DND-41 (cell line): Measurements from ENCODE around the gene EFCAB11.

Experiments used
- ATAC-seq: fragments of 200-7000 bp; cut with Tn5 transposase; 3 replicates; pipeline ENCODE4 v1.9.1; 2021; ENCODE audit warnings: low read depth; ENCODE audit not compliant: insufficient read depth
- DNase-seq: peaks from one replicate; pipeline ENCODE4 v3.0.0-alpha.2; 2020
- H2AFZ ChIP-seq: 2 replicates; pipeline ENCODE4 v1.6.0; 2012; ENCODE audit warnings: low read depth, low read length
- H3K27ac ChIP-seq: 2 replicates; pipeline ENCODE4 v1.5.1; 2012; ENCODE audit warnings: low read length, inconsistent platforms
- H3K27me3 ChIP-seq: fragments of 200-600 bp; sonication (generic); 2 replicates; pipeline ENCODE4 v1.6.0; 2012; ENCODE audit warnings: low read length, mild to moderate bottlenecking, inconsistent platforms; ENCODE audit not compliant: insufficient read depth, poor library complexity
- H3K36me3 ChIP-seq: 2 replicates; pipeline ENCODE4 v1.5.1; 2012; ENCODE audit warnings: low read length, inconsistent platforms; ENCODE audit not compliant: insufficient read depth
- H3K4me1 ChIP-seq: 2 replicates; pipeline ENCODE4 v1.5.1; 2012; ENCODE audit warnings: mild to moderate bottlenecking, low read length; ENCODE audit not compliant: insufficient read depth
- H3K4me2 ChIP-seq: 2 replicates; pipeline ENCODE4 v1.6.0; 2012; ENCODE audit warnings: mild to moderate bottlenecking, moderate library complexity, low read length, inconsistent platforms; ENCODE audit not compliant: insufficient read depth
- H3K4me3 ChIP-seq, 2 experiments: fragments of 200-600 bp in 1 of 2; shearing (Covaris generic) in 1 of 2; 2 replicates each; pipeline ENCODE4 v1.5.1; 2012 to 2016; ENCODE audit warnings: inconsistent platforms in 2 of 2, low read length in 2 of 2, mild to moderate bottlenecking in 2 of 2, low read depth in 1 of 2, moderate library complexity in 1 of 2
- H3K79me2 ChIP-seq: 2 replicates; pipeline ENCODE4 v1.6.0; 2012; ENCODE audit warnings: low read length, inconsistent platforms; ENCODE audit not compliant: insufficient read depth
- H3K9ac ChIP-seq: 2 replicates; pipeline ENCODE4 v1.6.0; 2012; ENCODE audit warnings: low read depth, mild to moderate bottlenecking, inconsistent platforms, low read length, moderate library complexity
- H3K9me3 ChIP-seq: 2 replicates; pipeline ENCODE4 v1.5.1; 2012; ENCODE audit warnings: low read length, moderate library complexity, mild to moderate bottlenecking, inconsistent platforms; ENCODE audit not compliant: insufficient read depth, severe bottlenecking
- H4K20me1 ChIP-seq: 2 replicates; pipeline ENCODE4 v1.6.0; 2012; ENCODE audit warnings: low read length; ENCODE audit not compliant: insufficient read depth
- CTCF ChIP-seq: IDR thresholded peaks from 2 replicates; pipeline ENCODE4 v1.5.1; 2012; ENCODE audit warnings: borderline replicate concordance, low read length, moderate library complexity, mild to moderate bottlenecking; ENCODE audit not compliant: poor library complexity, severe bottlenecking; ENCODE audit errors: extremely low read depth
- EZH2 ChIP-seq: IDR thresholded peaks from 3 replicates; pipeline ENCODE4 v1.6.1; 2012; ENCODE audit warnings: borderline replicate concordance, low read depth, mild to moderate bottlenecking, moderate library complexity, low read length, inconsistent platforms; ENCODE audit not compliant: severe bottlenecking

The EFCAB11 gene

GRCh38 chr14:89866458-89866857 is 88.1 kb downstream of the EFCAB11 start:
- no peaks in the 10 kb centered on the region for H3K27me3 ChIP-seq
- H3K79me2 ChIP-seq, result no peaks in the 10 kb centered on the region
- TF ChIP-seq CTCF (no peak), EZH2 (no peak)
- H4K20me1 ChIP-seq, result no peaks in the 10 kb centered on the region
- no peak overlapping the region for H3K9ac ChIP-seq
- no peak for DNase-seq
- ATAC-seq, result no peak
- no peaks in the 10 kb centered on the region for H3K4me1 ChIP-seq
- no peak overlapping the region for H3K4me2 ChIP-seq
- no peak overlapping the region for H2AFZ ChIP-seq
- no peak overlapping the region for H3K27ac ChIP-seq
- no peak overlapping the region for H3K4me3 ChIP-seq
- no peaks in the 10 kb centered on the region for H3K36me3 ChIP-seq
- H3K9me3 ChIP-seq, result peaks cover 9% of the 10 kb centered on the region

GRCh38 chr14:89865153-89865552 is 89.4 kb downstream of the EFCAB11 start:
- TF ChIP-seq EZH2 (no peak), CTCF (no peak)
- DNase-seq (no peak), ATAC-seq (no peak)
- H3K27me3 ChIP-seq, result no peaks in the 10 kb centered on the region
- peaks cover 9% of the 10 kb centered on the region for H3K9me3 ChIP-seq
- H3K4me3 ChIP-seq, result no peak overlapping the region
- H3K4me1 ChIP-seq, result no peaks in the 10 kb centered on the region
- no peaks in the 10 kb centered on the region for H3K36me3 ChIP-seq
- H2AFZ ChIP-seq, result no peak overlapping the region
- H4K20me1 ChIP-seq, result no peaks in the 10 kb centered on the region
- H3K27ac ChIP-seq, result no peak overlapping the region
- H3K9ac ChIP-seq, result no peak overlapping the region
- H3K79me2 ChIP-seq, result no peaks in the 10 kb centered on the region
- H3K4me2 ChIP-seq, result no peak overlapping the region

GRCh38 chr14:89862856-89863255 is 91.7 kb downstream of the EFCAB11 start:
- ATAC-seq (no peak), DNase-seq (no peak)
- TF ChIP-seq EZH2 (no peak), CTCF (no peak)
- no peak overlapping the region for H2AFZ ChIP-seq
- H3K9me3 ChIP-seq, result peaks cover 9% of the 10 kb centered on the region
- H3K27ac ChIP-seq, result no peak overlapping the region
- no peaks in the 10 kb centered on the region for H3K36me3 ChIP-seq
- no peaks in the 10 kb centered on the region for H3K27me3 ChIP-seq
- H3K4me1 ChIP-seq, result no peaks in the 10 kb centered on the region
- H3K4me2 ChIP-seq, result no peak overlapping the region
- H3K4me3 ChIP-seq, result no peak overlapping the region
- no peaks in the 10 kb centered on the region for H3K79me2 ChIP-seq
- no peak overlapping the region for H3K9ac ChIP-seq
- H4K20me1 ChIP-seq, result no peaks in the 10 kb centered on the region

GRCh38 chr14:89861630-89862029 is 92.9 kb downstream of the EFCAB11 start:
- no peak for DNase-seq

More at GRCh38 chr14:89861630-89862029, 92.9 kb downstream of the EFCAB11 start:
- no peak overlapping the region for H3K9ac ChIP-seq
- no peaks in the 10 kb centered on the region for H3K4me1 ChIP-seq
- H2AFZ ChIP-seq, result no peak overlapping the region
- no peak for TF ChIP-seq CTCF
- H3K4me2 ChIP-seq, result no peak overlapping the region
- no peaks in the 10 kb centered on the region for H3K79me2 ChIP-seq
- H3K4me3 ChIP-seq, result no peak overlapping the region
- no peak overlapping the region for H3K27ac ChIP-seq
- H3K36me3 ChIP-seq, result no peaks in the 10 kb centered on the region
- H3K27me3 ChIP-seq, result no peaks in the 10 kb centered on the region
- H3K9me3 ChIP-seq, result no peaks in the 10 kb centered on the region
- no peaks in the 10 kb centered on the region for H4K20me1 ChIP-seq
- no peak for ATAC-seq
